Ascending aorta (tissue), 2 donors: Measurements from ENCODE around the gene CHEK2. TPM values are rescaled to one million over a fixed set of nuclear protein-coding genes. Genes with fewer than 3 reads are reported as not detected.
"Not testable (repeated sequence)": the region's sequence is repeated elsewhere in the genome, so short reads cannot be mapped to it uniquely, and the experiment has no call there.

ENCODE experiments used
- DNase-seq, 2 donors: peaks; one replicate each; pipeline ENCODE4 v3.0.0-alpha.2; 2019; ENCODE audit warnings: low spot score in 2 of 2
- H3K27ac ChIP-seq, 2 donors: fragments of 200-600 bp; sonication (generic); one replicate each; pipeline ENCODE4 v1.5.1; 2016 to 2017; ENCODE audit warnings: mild to moderate bottlenecking in 1 of 2
- H3K27me3 ChIP-seq: fragments of 200-600 bp; sonication (generic); one replicate; pipeline ENCODE4 v1.5.1; 2017
- H3K36me3 ChIP-seq, 2 donors: fragments of 200-600 bp; sonication (generic); one replicate each; pipeline ENCODE4 v1.5.1; 2016
- H3K4me1 ChIP-seq, 2 donors: fragments of 200-600 bp; sonication (generic); one replicate each; pipeline ENCODE4 v1.5.1; 2016 to 2017; ENCODE audit warnings: mild to moderate bottlenecking in 1 of 2
- H3K4me3 ChIP-seq, 2 donors: fragments of 200-600 bp; sonication (generic); one replicate each; pipeline ENCODE4 v1.5.1; 2016 to 2017; ENCODE audit warnings: mild to moderate bottlenecking in 1 of 2
- H3K9me3 ChIP-seq, 2 donors: fragments of 200-600 bp; sonication (generic); one replicate each; pipeline ENCODE4 v1.5.1; 2016
- CTCF ChIP-seq, 3 experiments: fragments of 200-600 bp in 2 of 3; fragments of 450-650 bp in 1 of 3; sonication (generic) in 2 of 3; IDR thresholded peaks; one replicate each; pipeline ENCODE4 v1.5.1; 2016 to 2019; ENCODE audit warnings: antibody characterized with exemption in 3 of 3, mild to moderate bottlenecking in 1 of 3, moderate library complexity in 1 of 3
- intact Hi-C: fragments of 100-400 bp; cut with DNase I; formaldehyde crosslinking; loops from one replicate; pipeline ENCODE4 v1.15.1; 2023
- total RNA-seq: library from RNA; depleted of rRNA; stranded (reverse); fragments of >200 nt; gene quantifications from one replicate; pipeline ENCODE4 v1.1.0, GENCODE V29; 2016

The CHEK2 gene
- total RNA-seq, 1 donor from 2014 or later, result 1.3 TPM

- TF ChIP-seq CTCF (IDR thresholded peaks at IDR 0.05), result no peak
Observed at GRCh38 chr22:28750471-28750881, 8.9 kb upstream of the CHEK2 start.

GRCh38 chr22:28743852-28744251, 2.2 kb upstream of the CHEK2 start:
- no peak for TF ChIP-seq CTCF (IDR thresholded peaks at IDR 0.05)
- peak overlapping the region in 1 of 2 donors; percentile 33 for H3K27ac ChIP-seq
- no peaks in the 10 kb centered on the region for H3K27me3 ChIP-seq
- H3K36me3 ChIP-seq, result peaks cover 23 to 45% of the 10 kb centered on the region in 2 donors
- intact Hi-C loops, result loop anchor here (2.0 kb wide), 1 partner anchor 139 kb away; the partner anchor contains the start of gene ZNRF3
- H3K4me3 ChIP-seq, result no peak overlapping the region
- no peaks in the 10 kb centered on the region for H3K9me3 ChIP-seq
- peaks cover 0 to 8% of the 10 kb centered on the region in 2 donors for H3K4me1 ChIP-seq
- no peak for DNase-seq

More at GRCh38 chr22:28750471-28750881, 8.9 kb upstream of the CHEK2 start:
- no peak for DNase-seq
- Histone ChIP-seq H3K27ac (no peak overlapping the region), H3K9me3 (no peaks in the 10 kb centered on the region), H3K36me3 (peaks cover 10 to 28% of the 10 kb centered on the region in 2 donors), H3K4me1 (no peaks in the 10 kb centered on the region), H3K4me3 (no peak overlapping the region), H3K27me3 (no peaks in the 10 kb centered on the region)
- intact Hi-C loops, result no loop called here

- H3K4me3 ChIP-seq, result peak overlapping the region; percentile 65 to 98
- intact Hi-C loops, result loop anchor here (1.0 to 2.0 kb wide), 4 partner anchors 30 to 140 kb away; partner anchors contain the start of genes CCDC117, TTC28, XBP1 and ZNRF3
- H3K4me1 ChIP-seq, result peaks cover 0 to 8% of the 10 kb centered on the region in 2 donors
Observed at GRCh38 chr22:28742562-28742962, 942 bp upstream of the CHEK2 start.

GRCh38 chr22:28741200-28741784, 328 bp downstream of the CHEK2 start:
- no peak for DNase-seq
- TF ChIP-seq CTCF (IDR thresholded peaks at IDR 0.05), result no peak
- H3K27ac ChIP-seq, result no peak overlapping the region
- H3K9me3 ChIP-seq, result no peaks in the 10 kb centered on the region
- peak overlapping the region; percentile 65 to 98 for H3K4me3 ChIP-seq
- H3K4me1 ChIP-seq, result peaks cover 0 to 8% of the 10 kb centered on the region in 2 donors
- peaks cover 13 to 24% of the 10 kb centered on the region in 2 donors for H3K36me3 ChIP-seq
- intact Hi-C loops, result loop anchor here (1.0 kb wide), 2 partner anchors 29 to 290 kb away; no protein-coding TSS in a partner anchor
- no peaks in the 10 kb centered on the region for H3K27me3 ChIP-seq

More at GRCh38 chr22:28742562-28742962, 942 bp upstream of the CHEK2 start:
- no peak for TF ChIP-seq CTCF (IDR thresholded peaks at IDR 0.05)
- Histone ChIP-seq H3K36me3 (peaks cover 22 to 37% of the 10 kb centered on the region in 2 donors), H3K27ac (peak overlapping the region; percentile 98 to 100), H3K9me3 (no peaks in the 10 kb centered on the region), H3K27me3 (no peaks in the 10 kb centered on the region)
- no peak for DNase-seq

GRCh38 chr22:28738876-28739275, 2.7 kb downstream of the CHEK2 start:
- H3K4me3 ChIP-seq, intact Hi-C loops, H3K27ac ChIP-seq, H3K9me3 ChIP-seq, H3K27me3 ChIP-seq, DNase-seq, H3K36me3 ChIP-seq, H3K4me1 ChIP-seq: not testable (repeated sequence)

GRCh38 chr22:28737701-28738100, 3.9 kb downstream of the CHEK2 start:
- H3K27ac ChIP-seq, result no peak overlapping the region
- TF ChIP-seq CTCF (IDR thresholded peaks at IDR 0.05), result no peak
- no peaks in the 10 kb centered on the region for H3K27me3 ChIP-seq
- no peaks in the 10 kb centered on the region for H3K36me3 ChIP-seq
- H3K4me3 ChIP-seq, result no peak overlapping the region
- no peaks in the 10 kb centered on the region for H3K9me3 ChIP-seq
- peaks cover 0 to 4% of the 10 kb centered on the region in 2 donors for H3K4me1 ChIP-seq
- DNase-seq, result no peak
- intact Hi-C loops, result no loop called here
